Skeletal muscle satellite cell (primary cell): ENCODE measurements around the gene ARL4D.
"Not testable (repeated sequence)": the region's sequence is repeated elsewhere in the genome, so short reads cannot be mapped to it uniquely, and the experiment has no call there.

Experiments
- H3K27me3 ChIP-seq: 2 replicates; pipeline ENCODE4 v1.7.0; 2013; ENCODE audit warnings: low read length; ENCODE audit not compliant: control insufficient read depth, insufficient read depth
- H3K36me3 ChIP-seq: 2 replicates; pipeline ENCODE4 v1.7.0; 2013; ENCODE audit warnings: mild to moderate bottlenecking, control low read depth, low read length; ENCODE audit not compliant: insufficient read depth
- H3K4me1 ChIP-seq: 2 replicates; pipeline ENCODE4 v1.7.0; 2013; ENCODE audit warnings: low read length; ENCODE audit not compliant: control insufficient read depth, insufficient read depth
- H3K4me2 ChIP-seq: 2 replicates; pipeline ENCODE4 v1.7.0; 2013; ENCODE audit warnings: mild to moderate bottlenecking, low read length
- H3K4me3 ChIP-seq: 2 replicates; pipeline ENCODE4 v1.7.0; 2013; ENCODE audit warnings: low read length
- H3K9ac ChIP-seq: 2 replicates; pipeline ENCODE4 v1.7.0; 2013; ENCODE audit warnings: mild to moderate bottlenecking, low read depth, low read length, moderate library complexity
- H3K9me3 ChIP-seq: replicated peaks from 2 replicates; pipeline ENCODE4 v1.7.0; 2013; ENCODE audit warnings: mild to moderate bottlenecking, control low read depth, low read length

Gene ARL4D

DNA sequence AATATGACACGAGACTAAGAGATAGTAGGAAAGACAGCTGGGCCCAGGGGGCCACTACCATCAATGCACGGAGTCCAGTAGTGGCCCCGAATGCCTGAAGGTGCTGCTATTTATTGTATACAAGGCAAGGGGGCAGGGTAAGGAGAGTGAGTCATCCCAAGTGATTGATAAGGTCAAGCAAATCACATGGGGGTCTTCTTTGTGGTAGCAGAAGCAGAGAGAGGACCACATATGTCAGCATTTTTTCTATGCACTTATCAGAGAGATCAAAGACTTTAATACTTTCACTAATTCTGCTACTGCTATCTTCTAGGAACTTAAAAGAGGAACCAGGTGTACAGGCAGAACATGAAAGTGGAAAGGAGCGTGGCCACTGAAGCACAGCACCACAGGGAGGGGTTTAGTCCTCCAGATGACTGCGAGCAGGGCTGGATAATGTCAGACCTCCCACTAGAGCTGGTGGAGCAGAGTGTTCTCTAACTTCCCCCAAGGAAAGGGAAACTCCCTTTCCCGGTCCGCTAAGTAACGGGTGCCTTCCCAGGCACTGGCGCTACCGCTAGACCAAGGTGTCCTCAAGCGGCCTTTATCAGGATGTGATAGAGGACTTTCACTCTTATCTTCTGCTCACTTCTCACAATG, 26.4 kb upstream of the ARL4D start:
- H3K4me3 ChIP-seq: no peak overlapping the region
- H3K4me2 ChIP-seq: no peak overlapping the region
- no peaks in the 10 kb centered on the region for H3K9me3 ChIP-seq
- no peaks in the 10 kb centered on the region for H3K36me3 ChIP-seq
- H3K9ac ChIP-seq: no peak overlapping the region
- no peaks in the 10 kb centered on the region for H3K27me3 ChIP-seq
- H3K4me1 ChIP-seq: peaks cover 17% of the 10 kb centered on the region

- Histone ChIP-seq H3K4me2 (no peak overlapping the region), H3K4me3 (no peak overlapping the region), H3K9ac (no peak overlapping the region), H3K4me1 (peaks cover 13% of the 10 kb centered on the region), H3K9me3 (no peaks in the 10 kb centered on the region), H3K27me3 (no peaks in the 10 kb centered on the region), H3K36me3 (no peaks in the 10 kb centered on the region)
Observed at GRCh38 chr17:43373356-43373755, 25.4 kb upstream of the ARL4D start.

- not testable (repeated sequence) for H3K4me1 ChIP-seq, H3K4me3 ChIP-seq, H3K36me3 ChIP-seq, H3K9me3 ChIP-seq, H3K4me2 ChIP-seq, H3K9ac ChIP-seq, H3K27me3 ChIP-seq
Observed at GRCh38 chr17:43375915-43376314, 22.9 kb upstream of the ARL4D start.

DNA sequence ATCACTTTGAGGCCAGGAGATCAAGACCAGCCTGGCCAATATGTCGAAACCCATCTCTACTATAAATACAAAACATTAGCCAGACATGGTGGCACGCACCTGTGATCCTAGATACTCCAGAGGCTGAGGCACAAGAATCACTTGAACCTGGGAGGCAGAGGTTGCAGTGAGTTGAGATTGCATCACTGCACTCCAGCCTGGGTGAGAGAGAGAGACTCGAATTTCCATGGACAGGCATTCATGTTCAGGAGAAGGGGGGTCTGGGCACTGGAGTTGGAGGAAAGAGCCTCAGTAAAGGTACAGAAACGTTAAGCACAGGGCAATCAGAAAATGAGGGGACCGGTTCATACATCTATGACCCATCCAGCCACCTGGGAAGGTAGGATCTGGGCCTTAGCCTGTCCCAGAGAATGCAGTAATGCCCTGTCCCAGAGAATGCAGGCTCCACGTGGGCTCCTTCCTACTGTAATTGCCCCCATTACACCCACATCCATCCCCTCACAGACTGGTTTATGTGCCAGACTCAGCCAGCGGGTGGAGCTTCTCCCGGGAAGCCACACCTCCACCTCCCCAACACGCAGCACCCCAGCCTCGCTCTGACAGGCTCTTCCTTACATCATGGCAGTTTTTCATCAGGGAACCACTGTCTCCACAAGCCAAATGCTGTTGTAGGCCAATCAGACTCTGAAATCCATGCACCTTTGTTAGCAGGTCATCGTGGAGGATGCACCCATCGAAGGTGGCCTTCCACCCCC, 21.6 kb upstream of the ARL4D start:
- Histone ChIP-seq H3K27me3 (no peaks in the 10 kb centered on the region), H3K36me3 (no peaks in the 10 kb centered on the region), H3K4me2 (no peak overlapping the region), H3K4me3 (no peak overlapping the region), H3K9me3 (peaks cover 10% of the 10 kb centered on the region), H3K9ac (no peak overlapping the region), H3K4me1 (no peaks in the 10 kb centered on the region)

GRCh38 chr17:43378766-43379165, 20.0 kb upstream of the ARL4D start:
- Histone ChIP-seq H3K4me3 (no peak overlapping the region), H3K4me2 (no peak overlapping the region), H3K9me3 (peaks cover 10% of the 10 kb centered on the region), H3K9ac (no peak overlapping the region), H3K4me1 (no peaks in the 10 kb centered on the region), H3K27me3 (no peaks in the 10 kb centered on the region), H3K36me3 (no peaks in the 10 kb centered on the region)

- H3K4me1 ChIP-seq: no peaks in the 10 kb centered on the region
- peaks cover 10% of the 10 kb centered on the region for H3K9me3 ChIP-seq
- H3K36me3 ChIP-seq: no peaks in the 10 kb centered on the region
- no peak overlapping the region for H3K9ac ChIP-seq
- H3K27me3 ChIP-seq: no peaks in the 10 kb centered on the region
- H3K4me3 ChIP-seq: no peak overlapping the region
- no peak overlapping the region for H3K4me2 ChIP-seq
Observed at GRCh38 chr17:43380307-43380706, 18.5 kb upstream of the ARL4D start.

- Histone ChIP-seq H3K9me3 (peaks cover 10% of the 10 kb centered on the region), H3K27me3 (no peaks in the 10 kb centered on the region), H3K9ac (no peak overlapping the region), H3K4me1 (no peaks in the 10 kb centered on the region), H3K4me3 (no peak overlapping the region), H3K4me2 (no peak overlapping the region), H3K36me3 (no peaks in the 10 kb centered on the region)
Observed at GRCh38 chr17:43381204-43381603, 17.6 kb upstream of the ARL4D start.

- Histone ChIP-seq H3K36me3 (no peaks in the 10 kb centered on the region), H3K9ac (no peak overlapping the region), H3K27me3 (no peaks in the 10 kb centered on the region), H3K4me3 (no peak overlapping the region), H3K9me3 (peaks cover 10% of the 10 kb centered on the region), H3K4me2 (no peak overlapping the region), H3K4me1 (no peaks in the 10 kb centered on the region)
Observed at GRCh38 chr17:43381621-43382020, 17.2 kb upstream of the ARL4D start.

DNA sequence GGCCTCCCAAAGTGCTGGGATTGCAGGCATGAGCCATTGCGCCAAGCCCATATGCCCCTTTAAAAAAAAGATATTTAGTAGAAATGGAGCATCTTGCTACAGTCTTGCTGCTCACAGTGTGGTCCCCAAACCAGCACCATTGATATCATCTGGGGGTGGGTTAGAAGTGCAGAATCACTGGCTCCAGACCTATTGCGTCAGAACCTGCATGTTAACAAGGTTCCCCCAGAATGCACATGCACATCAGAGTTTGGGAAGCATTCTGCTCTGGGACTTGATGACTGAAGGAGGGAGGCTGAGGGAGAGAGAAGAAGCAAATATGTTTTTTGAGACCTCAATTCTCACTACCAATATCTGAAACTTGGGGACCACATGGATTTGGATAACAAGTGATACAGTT, 16.0 kb upstream of the ARL4D start:
- H3K9ac ChIP-seq: no peak overlapping the region

DNA sequence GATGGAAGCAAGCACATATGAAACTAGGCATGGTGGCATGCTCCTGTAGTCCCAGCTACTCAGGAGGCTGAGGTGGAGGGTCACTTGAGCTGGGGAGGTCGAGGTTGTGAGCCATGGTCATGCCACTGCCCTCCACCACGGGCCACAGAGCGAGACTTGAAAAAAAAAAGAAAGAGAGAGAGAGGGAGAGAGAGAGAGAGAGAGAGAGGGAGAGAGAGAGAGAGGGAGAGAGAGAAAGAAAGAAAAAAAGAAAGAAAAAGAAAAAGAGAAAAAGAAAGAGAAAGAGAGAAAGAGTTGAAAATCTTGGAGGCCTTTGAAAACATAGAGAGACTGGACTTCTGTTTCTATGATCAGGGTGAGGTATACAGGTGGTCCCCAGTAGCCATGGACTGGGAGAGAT, 15.4 kb upstream of the ARL4D start:
- H3K4me1 ChIP-seq: no peaks in the 10 kb centered on the region
- H3K9ac ChIP-seq: no peak overlapping the region
- H3K27me3 ChIP-seq: no peaks in the 10 kb centered on the region
- H3K4me3 ChIP-seq: no peak overlapping the region
- H3K36me3 ChIP-seq: no peaks in the 10 kb centered on the region
- peaks cover 10% of the 10 kb centered on the region for H3K9me3 ChIP-seq
- H3K4me2 ChIP-seq: no peak overlapping the region

More for the DNA sequence above, 16.0 kb upstream of the ARL4D start:
- H3K9me3 ChIP-seq: peaks cover 10% of the 10 kb centered on the region
- H3K27me3 ChIP-seq: no peaks in the 10 kb centered on the region
- no peak overlapping the region for H3K4me2 ChIP-seq
- no peaks in the 10 kb centered on the region for H3K36me3 ChIP-seq
- no peaks in the 10 kb centered on the region for H3K4me1 ChIP-seq
- no peak overlapping the region for H3K4me3 ChIP-seq

DNA sequence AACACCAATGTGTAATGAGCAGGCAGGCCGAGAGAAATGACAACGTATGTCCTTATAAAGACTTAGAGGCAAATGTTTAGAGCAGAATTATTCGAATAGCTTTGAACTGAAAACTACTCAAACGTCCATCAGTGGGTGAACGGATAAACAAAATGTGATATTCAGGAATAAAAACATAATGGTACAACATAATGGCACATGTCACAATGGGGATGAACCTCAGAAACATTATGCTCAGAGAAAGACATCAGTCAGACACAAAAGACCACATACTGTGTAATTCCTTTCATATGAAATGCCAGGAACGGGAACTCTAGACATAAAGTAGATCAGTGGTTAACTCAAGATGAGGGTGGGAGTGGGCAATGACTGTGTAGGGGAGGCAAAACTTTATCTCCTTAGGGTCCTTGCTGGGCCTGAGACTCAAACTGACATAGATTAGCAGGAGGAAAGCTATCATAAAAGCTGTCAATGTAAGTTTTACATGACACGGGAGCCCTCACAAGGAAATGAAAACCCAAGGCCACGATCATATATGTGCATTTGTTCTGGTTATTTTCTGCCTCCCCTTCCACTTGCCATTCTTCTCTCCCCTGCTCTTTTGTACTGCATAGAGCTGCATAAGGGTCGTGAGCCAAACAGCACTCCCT, 14.8 kb upstream of the ARL4D start:
- Histone ChIP-seq H3K27me3 (no peaks in the 10 kb centered on the region), H3K9ac (no peak overlapping the region), H3K36me3 (no peaks in the 10 kb centered on the region), H3K4me2 (no peak overlapping the region), H3K4me3 (no peak overlapping the region), H3K4me1 (peaks cover 3% of the 10 kb centered on the region), H3K9me3 (peaks cover 10% of the 10 kb centered on the region)
